Measurements from ENCODE around the gene CACNA2D2. TPM values are rescaled to one million over a fixed set of nuclear protein-coding genes. Genes with fewer than 3 reads are reported as not detected.

Gene CACNA2D2
- total and polyA plus RNA-seq, 2 of the 8 experiments (the other 6 are each of a cell fraction or from before 2014, with no cell fraction given), result 14.1 to 25.0 TPM

DNA sequence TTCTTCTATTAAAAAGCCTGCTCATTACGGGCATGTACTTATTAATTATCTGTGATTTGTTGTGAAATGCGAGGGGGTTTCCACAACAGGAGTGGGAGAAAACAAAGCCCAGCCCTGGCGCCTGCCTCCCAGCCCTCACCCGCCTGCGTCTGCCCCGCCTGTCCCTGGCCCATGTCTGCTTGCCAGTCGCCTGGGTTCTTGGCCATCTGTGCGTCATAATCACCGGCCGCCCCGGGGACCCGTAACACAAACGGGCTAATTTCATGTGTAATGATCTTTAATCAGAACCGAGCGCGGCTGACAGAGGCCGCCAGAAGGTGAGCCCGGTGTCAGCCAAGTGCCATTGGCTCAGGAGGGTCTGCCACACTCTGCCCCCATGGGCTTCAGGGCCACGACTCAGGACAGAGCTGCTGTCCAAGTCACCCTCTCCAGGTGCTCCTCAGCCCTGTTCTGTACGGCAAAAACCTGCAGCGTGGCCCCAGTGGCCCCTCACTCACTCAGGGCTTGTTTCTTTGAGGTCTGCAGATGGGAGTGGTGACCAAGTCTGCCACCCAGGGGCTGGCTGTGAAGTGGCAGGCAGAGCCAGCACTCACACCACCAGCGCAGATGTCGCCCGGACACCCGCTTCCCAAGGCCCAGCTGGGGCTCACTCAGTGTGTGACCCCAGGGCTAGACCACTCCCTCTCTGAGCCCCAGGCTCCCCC lies 115.3 kb downstream of the CACNA2D2 start:
- H3K4me1 ChIP-seq (replicated peaks in 1 of 4; ENCODE audit: control insufficient read depth in 3 of 4, insufficient read depth in 4 of 4, low read length in 3 of 4), result peaks cover 0 to 2% (median under 1%) of the 10 kb centered on the region in 4 experiments; a peak in 3 of 7 replicates
- no peak overlapping the region for H3K9ac ChIP-seq (replicated peaks in 1 of 4; ENCODE audit: extremely low read depth in 1 of 4, low read depth in 3 of 4, low read length in 3 of 4)
- DNase-seq (ENCODE audit: low read depth in 1 of 2, low spot score in 2 of 2) (peak in 1 of 2 experiments; percentile 67), FAIRE-seq (no peak)
- H2BK120ac ChIP-seq (replicated peaks; ENCODE audit: low read depth, low read length), result no peak overlapping the region
- no peak overlapping the region for H4K5ac ChIP-seq (ENCODE audit: insufficient read length, low read depth, low read length)
- H3K27me3 ChIP-seq (replicated peaks in 1 of 4; ENCODE audit: control insufficient read depth in 3 of 4, extremely low read depth in 1 of 4, insufficient read depth in 3 of 4, low read length in 3 of 4), result peaks cover 0 to 3% (median 0%) of the 10 kb centered on the region in 4 experiments; a peak in 1 of 7 replicates
- H2BK15ac ChIP-seq (ENCODE audit: low read length), result no peak overlapping the region
- WGBS, 2 experiments (ENCODE audit: extremely low coverage in 1 of 2, insufficient coverage in 1 of 2, insufficient read length in 1 of 2, insufficient replicate concordance in 2 of 2, low coverage in 1 of 2, low lambda C conversion rate in 2 of 2, missing lambda C conversion rate in 1 of 2), result 90% methylated on average over 25 of the region's 25 CpGs; no CpG with 5 or more reads in 1 of the 2 experiments
- no peak overlapping the region for H3K4ac ChIP-seq (replicated peaks; ENCODE audit: insufficient read length, low read depth, low read length)
- no peak overlapping the region for H3K4me2 ChIP-seq (ENCODE audit: insufficient read depth in 1 of 2, low read depth in 2 of 2, low read length in 2 of 2)
- H3K9me3 ChIP-seq (ENCODE audit: insufficient read depth in 2 of 2, low read depth in 1 of 2, low read length in 1 of 2), result no peaks in the 10 kb centered on the region
- no peak overlapping the region for H3K14ac ChIP-seq (ENCODE audit: insufficient read length)
- no peaks in the 10 kb centered on the region for H3K36me3 ChIP-seq (ENCODE audit: control insufficient read depth in 2 of 4, insufficient read depth in 4 of 4, low read length in 3 of 4)
- no peak overlapping the region for H4K91ac ChIP-seq (replicated peaks; ENCODE audit: insufficient read length, low read length)
- no peak overlapping the region for H2BK5ac ChIP-seq (ENCODE audit: low read depth, low read length)
- H2BK20ac ChIP-seq (ENCODE audit: low read length), result no peak overlapping the region
- H3K79me2 ChIP-seq (ENCODE audit: control insufficient read depth in 1 of 2, insufficient read depth in 2 of 2, low read length in 2 of 2), result no peaks in the 10 kb centered on the region
- ChIA-PET CTCF (ENCODE audit: partially characterized antibody) (interaction anchor here (0.7 to 9.3 kb wide), 15 partner anchors 9 to 183 kb away, joined by 3 to 136 read pairs (median 3); partner anchors contain the start of genes CYB561D2, NPRL2 and ZMYND10), POLR2A (ENCODE audit: partially characterized antibody) (no interaction called here)
- H4K20me1 ChIP-seq (replicated peaks in 1 of 2; ENCODE audit: control insufficient read depth in 1 of 2, insufficient read depth in 2 of 2, low read length in 2 of 2), result peaks cover 0 to 3% of the 10 kb centered on the region in 2 experiments
- no peak overlapping the region for H3K4me3 ChIP-seq (ENCODE audit: extremely low read depth in 1 of 4, insufficient read depth in 2 of 4, low read depth in 3 of 4, low read length in 4 of 4)
- H4K8ac ChIP-seq (ENCODE audit: extremely low read depth, insufficient read depth, low read length), result peak overlapping the region; percentile 6; the same call in 1 of the 2 replicates
- H2BK12ac ChIP-seq (ENCODE audit: low read depth, low read length), result no peak overlapping the region
- H3K56ac ChIP-seq (replicated peaks; ENCODE audit: insufficient read length, low read depth, low read length), result no peak overlapping the region
- no peak overlapping the region for H3K27ac ChIP-seq (ENCODE audit: low read depth, low read length)
- H2AFZ ChIP-seq (ENCODE audit: low read length), result no peak overlapping the region
- TF ChIP-seq TEAD4 (IDR thresholded peaks at IDR 0.05; ENCODE audit: low read depth, low read length) (no peak), GABPA (IDR thresholded peaks at IDR 0.05; ENCODE audit: borderline replicate concordance, insufficient read depth, low read length) (peak; percentile 45; the same call in 1 of the 2 replicates), RAD21 (IDR thresholded peaks at IDR 0.05 in 1 of 2, conservative IDR thresholded peaks at IDR 0.05 in 1 of 2; ENCODE audit: low read depth in 2 of 2, low read length in 2 of 2) (peak; percentile 65 to 70), NRF1 (IDR thresholded peaks at IDR 0.05; ENCODE audit: low read depth, low read length) (no peak)
- TF ChIP-seq, protein P1, sequence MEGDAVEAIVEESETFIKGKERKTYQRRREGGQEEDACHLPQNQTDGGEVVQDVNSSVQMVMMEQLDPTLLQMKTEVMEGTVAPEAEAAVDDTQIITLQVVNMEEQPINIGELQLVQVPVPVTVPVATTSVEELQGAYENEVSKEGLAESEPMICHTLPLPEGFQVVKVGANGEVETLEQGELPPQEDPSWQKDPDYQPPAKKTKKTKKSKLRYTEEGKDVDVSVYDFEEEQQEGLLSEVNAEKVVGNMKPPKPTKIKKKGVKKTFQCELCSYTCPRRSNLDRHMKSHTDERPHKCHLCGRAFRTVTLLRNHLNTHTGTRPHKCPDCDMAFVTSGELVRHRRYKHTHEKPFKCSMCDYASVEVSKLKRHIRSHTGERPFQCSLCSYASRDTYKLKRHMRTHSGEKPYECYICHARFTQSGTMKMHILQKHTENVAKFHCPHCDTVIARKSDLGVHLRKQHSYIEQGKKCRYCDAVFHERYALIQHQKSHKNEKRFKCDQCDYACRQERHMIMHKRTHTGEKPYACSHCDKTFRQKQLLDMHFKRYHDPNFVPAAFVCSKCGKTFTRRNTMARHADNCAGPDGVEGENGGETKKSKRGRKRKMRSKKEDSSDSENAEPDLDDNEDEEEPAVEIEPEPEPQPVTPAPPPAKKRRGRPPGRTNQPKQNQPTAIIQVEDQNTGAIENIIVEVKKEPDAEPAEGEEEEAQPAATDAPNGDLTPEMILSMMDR (IDR thresholded peaks at IDR 0.05; ENCODE audit: control extremely low read depth in 1 of 3, insufficient read depth in 1 of 3, low read depth in 1 of 3, low read length in 3 of 3), result peak in 2 of 3 experiments; percentile 72 to 77; a peak in 3 of 4 replicates
- no peak overlapping the region for H3K18ac ChIP-seq (ENCODE audit: extremely low read depth, low read length)
- no peaks in the 10 kb centered on the region for H3K23me2 ChIP-seq (ENCODE audit: low read depth, low read length)
- no peak overlapping the region for H3K23ac ChIP-seq (ENCODE audit: insufficient read length)
- no peaks in the 10 kb centered on the region for H3K79me1 ChIP-seq (ENCODE audit: low read depth, low read length)
- H2AK5ac ChIP-seq (ENCODE audit: low read depth, low read length), result no peak overlapping the region

All from H1 (cell line).